Measurements from ENCODE around the gene FXYD7.

The FXYD7 gene

GRCh38 chr19:35105411-35106290, 37.4 kb upstream of the FXYD7 start:
- TF ChIP-seq CTCF (IDR thresholded peaks at IDR 0.05; ENCODE audit: extremely low read depth, insufficient read depth, missing control alignments) = no peak
- in situ Hi-C loops (cut with MboI; ENCODE audit: low pct_unique_long_range_greater_than_20kb, low sequenced_read_pairs, unreplicated experiment) = no loop called here
- DNase-seq (ENCODE audit: low spot score) = no peak

GRCh38 chr19:35106291-35106583, 36.8 kb upstream of the FXYD7 start:
- no peak for TF ChIP-seq CTCF (IDR thresholded peaks at IDR 0.05; ENCODE audit: extremely low read depth, insufficient read depth, missing control alignments)
- in situ Hi-C loops (cut with MboI; ENCODE audit: low pct_unique_long_range_greater_than_20kb, low sequenced_read_pairs, unreplicated experiment) = no loop called here
- DNase-seq (ENCODE audit: low spot score) = no peak

- no peak for DNase-seq (ENCODE audit: low spot score)
- TF ChIP-seq CTCF (IDR thresholded peaks at IDR 0.05; ENCODE audit: extremely low read depth, insufficient read depth, missing control alignments) = no peak
- in situ Hi-C loops (cut with MboI; ENCODE audit: low pct_unique_long_range_greater_than_20kb, low sequenced_read_pairs, unreplicated experiment) = no loop called here
Observed at GRCh38 chr19:35106898-35107541, 36.0 kb upstream of the FXYD7 start.

GRCh38 chr19:35107545-35107944, 35.5 kb upstream of the FXYD7 start:
- in situ Hi-C loops (cut with MboI; ENCODE audit: low pct_unique_long_range_greater_than_20kb, low sequenced_read_pairs, unreplicated experiment) = no loop called here
- no peak for TF ChIP-seq CTCF (IDR thresholded peaks at IDR 0.05; ENCODE audit: extremely low read depth, insufficient read depth, missing control alignments)
- no peak for DNase-seq (ENCODE audit: low spot score)

DNA sequence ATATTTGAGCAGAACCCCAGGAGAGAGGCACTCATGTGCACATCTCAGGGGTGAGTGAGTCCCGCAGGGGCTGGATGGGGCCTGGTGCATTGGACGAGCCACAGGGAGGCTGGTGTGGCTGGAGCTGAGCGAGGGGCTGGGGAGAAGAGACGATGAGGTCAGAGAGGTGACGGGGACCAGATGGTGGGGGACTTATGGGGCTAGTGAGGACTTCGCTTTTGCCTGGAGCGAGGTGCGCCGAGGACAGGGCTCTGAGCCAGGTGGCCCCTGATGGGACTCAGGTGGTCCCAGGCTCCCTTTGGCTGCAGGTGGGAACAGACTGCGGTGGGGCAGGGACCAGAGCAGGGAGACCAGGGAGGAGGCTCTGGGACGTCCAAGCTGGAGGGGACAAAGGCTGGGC, 34.3 kb upstream of the FXYD7 start:
- TF ChIP-seq CTCF (IDR thresholded peaks at IDR 0.05; ENCODE audit: extremely low read depth, insufficient read depth, missing control alignments) = no peak
- no peak for DNase-seq (ENCODE audit: low spot score)
- in situ Hi-C loops (cut with MboI; ENCODE audit: low pct_unique_long_range_greater_than_20kb, low sequenced_read_pairs, unreplicated experiment) = no loop called here

DNA sequence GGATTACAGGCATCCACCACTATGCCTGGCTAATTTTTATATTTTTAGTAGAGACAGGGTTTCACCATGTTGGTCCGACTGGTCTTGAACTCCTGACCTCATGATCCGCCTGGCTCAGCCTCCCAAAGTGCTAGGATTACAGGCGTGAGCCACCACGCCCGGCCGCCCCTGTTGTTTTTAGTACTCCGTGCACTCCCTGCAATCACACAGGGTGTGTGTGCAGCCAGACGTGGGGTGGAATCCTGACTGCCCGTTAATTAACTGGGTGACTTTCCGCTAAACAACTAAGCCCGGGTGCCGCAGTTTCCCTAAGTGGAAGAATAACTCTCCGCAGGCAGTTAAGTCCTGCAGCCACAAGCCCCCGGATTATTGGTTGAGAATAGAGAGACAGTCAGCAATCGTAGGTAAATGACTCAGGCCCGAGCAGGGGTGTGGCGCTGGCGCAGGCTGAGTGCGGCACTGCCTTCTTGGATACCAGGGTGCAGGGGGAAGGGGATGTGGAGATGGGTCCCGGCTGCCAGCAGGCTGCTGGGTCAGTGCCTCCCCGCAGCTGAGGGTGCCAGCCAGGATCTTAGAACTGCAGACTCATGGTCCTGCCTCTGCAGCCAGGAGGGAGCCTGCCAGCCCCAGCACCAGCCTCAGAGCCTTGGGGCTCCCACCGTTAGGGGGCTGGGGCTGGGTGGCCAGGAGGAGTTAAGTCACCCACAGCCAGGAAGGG, 33.5 kb upstream of the FXYD7 start:
- no peak for TF ChIP-seq CTCF (IDR thresholded peaks at IDR 0.05; ENCODE audit: extremely low read depth, insufficient read depth, missing control alignments)
- in situ Hi-C loops (cut with MboI; ENCODE audit: low pct_unique_long_range_greater_than_20kb, low sequenced_read_pairs, unreplicated experiment) = no loop called here
- no peak for DNase-seq (ENCODE audit: low spot score)

All from GM13977 (cell line).